Breast epithelium (tissue), 3 donors: ENCODE data around the gene PDHA2.

Experiments
- POLR2A ChIP-seq: fragments of 450-650 bp; IDR thresholded peaks from one replicate; pipeline ENCODE4 v1.6.1; 2016; ENCODE audit warnings: antibody characterized with exemption, mild to moderate bottlenecking, moderate library complexity
- POLR2AphosphoS5 ChIP-seq, 3 donors: sonication (generic); formaldehyde crosslinking; IDR thresholded peaks; one replicate each; pipeline ENCODE4 v1.6.1; 2017; ENCODE audit warnings: antibody characterized with exemption in 3 of 3
- TF ChIP-seq, protein P1 (sequence below), 3 donors: fragments of 450-650 bp; IDR thresholded peaks; one replicate each; pipeline ENCODE4 v1.5.1; 2016 to 2017; ENCODE audit warnings: antibody characterized with exemption in 3 of 3, mild to moderate bottlenecking in 3 of 3, moderate library complexity in 3 of 3

DNA sequence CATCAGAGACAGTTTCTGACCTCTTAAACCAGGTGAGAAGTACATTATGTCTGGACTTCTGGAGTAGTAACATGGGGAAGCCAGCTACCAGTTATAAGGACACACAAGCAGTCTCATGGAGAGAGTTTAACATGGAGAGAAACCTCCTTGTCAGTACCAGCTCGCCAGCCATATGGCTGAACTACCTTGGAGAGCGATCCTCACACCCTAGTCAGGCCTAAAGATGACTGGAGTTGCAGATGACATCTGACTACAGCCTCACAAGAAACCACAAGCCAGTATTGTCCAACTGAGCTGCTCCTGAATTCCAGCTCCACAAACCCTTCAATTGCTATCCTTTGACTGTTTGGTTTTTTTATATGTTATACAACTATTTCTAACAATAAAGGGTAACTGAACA is 49.8 kb downstream of the PDHA2 start:
- TF ChIP-seq, protein P1, sequence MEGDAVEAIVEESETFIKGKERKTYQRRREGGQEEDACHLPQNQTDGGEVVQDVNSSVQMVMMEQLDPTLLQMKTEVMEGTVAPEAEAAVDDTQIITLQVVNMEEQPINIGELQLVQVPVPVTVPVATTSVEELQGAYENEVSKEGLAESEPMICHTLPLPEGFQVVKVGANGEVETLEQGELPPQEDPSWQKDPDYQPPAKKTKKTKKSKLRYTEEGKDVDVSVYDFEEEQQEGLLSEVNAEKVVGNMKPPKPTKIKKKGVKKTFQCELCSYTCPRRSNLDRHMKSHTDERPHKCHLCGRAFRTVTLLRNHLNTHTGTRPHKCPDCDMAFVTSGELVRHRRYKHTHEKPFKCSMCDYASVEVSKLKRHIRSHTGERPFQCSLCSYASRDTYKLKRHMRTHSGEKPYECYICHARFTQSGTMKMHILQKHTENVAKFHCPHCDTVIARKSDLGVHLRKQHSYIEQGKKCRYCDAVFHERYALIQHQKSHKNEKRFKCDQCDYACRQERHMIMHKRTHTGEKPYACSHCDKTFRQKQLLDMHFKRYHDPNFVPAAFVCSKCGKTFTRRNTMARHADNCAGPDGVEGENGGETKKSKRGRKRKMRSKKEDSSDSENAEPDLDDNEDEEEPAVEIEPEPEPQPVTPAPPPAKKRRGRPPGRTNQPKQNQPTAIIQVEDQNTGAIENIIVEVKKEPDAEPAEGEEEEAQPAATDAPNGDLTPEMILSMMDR (IDR thresholded peaks at IDR 0.05): no peak
- TF ChIP-seq POLR2A: no peak
- no peak for TF ChIP-seq POLR2AphosphoS5 (IDR thresholded peaks at IDR 0.05)
